ENCODE measurements around the gene RFX2.

Gene RFX2

DNA sequence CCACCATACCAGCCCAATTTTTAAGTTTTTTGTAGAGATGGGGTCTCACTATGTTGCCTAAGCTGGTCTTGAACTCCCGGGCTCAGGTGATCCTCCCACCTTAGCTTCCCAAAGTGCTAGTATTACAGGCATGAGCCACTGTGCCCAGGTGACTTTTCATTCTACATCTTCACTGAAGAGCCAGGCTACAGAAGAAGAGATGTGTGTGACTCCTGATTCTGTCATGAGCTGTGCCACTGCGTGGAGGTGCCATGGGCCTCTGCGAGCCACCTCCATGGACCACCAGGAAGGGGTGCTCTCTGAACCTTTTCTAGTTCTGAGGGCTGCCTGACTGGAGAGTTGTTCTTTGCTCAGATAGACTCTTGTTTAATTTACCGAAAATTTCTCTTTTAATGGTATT lies 75.8 kb downstream of the RFX2 start:
- no peak overlapping the region for H3K27ac ChIP-seq
- peaks cover 3 to 29% (median 21%) of the 10 kb centered on the region in 3 donors for H3K36me3 ChIP-seq
- peaks cover 0 to 2% (median 0%) of the 10 kb centered on the region in 3 donors for H3K9me3 ChIP-seq
- DNase-seq, result peak in 1 of 2 donors; percentile 13
- TF ChIP-seq, protein P1, sequence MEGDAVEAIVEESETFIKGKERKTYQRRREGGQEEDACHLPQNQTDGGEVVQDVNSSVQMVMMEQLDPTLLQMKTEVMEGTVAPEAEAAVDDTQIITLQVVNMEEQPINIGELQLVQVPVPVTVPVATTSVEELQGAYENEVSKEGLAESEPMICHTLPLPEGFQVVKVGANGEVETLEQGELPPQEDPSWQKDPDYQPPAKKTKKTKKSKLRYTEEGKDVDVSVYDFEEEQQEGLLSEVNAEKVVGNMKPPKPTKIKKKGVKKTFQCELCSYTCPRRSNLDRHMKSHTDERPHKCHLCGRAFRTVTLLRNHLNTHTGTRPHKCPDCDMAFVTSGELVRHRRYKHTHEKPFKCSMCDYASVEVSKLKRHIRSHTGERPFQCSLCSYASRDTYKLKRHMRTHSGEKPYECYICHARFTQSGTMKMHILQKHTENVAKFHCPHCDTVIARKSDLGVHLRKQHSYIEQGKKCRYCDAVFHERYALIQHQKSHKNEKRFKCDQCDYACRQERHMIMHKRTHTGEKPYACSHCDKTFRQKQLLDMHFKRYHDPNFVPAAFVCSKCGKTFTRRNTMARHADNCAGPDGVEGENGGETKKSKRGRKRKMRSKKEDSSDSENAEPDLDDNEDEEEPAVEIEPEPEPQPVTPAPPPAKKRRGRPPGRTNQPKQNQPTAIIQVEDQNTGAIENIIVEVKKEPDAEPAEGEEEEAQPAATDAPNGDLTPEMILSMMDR (IDR thresholded peaks at IDR 0.05), result no peak
- intact Hi-C loops (cut with DNase I; ENCODE audit: low total_unique reads), result no loop called here
- no peaks in the 10 kb centered on the region for H3K27me3 ChIP-seq
- H3K4me3 ChIP-seq, result no peak overlapping the region
- no peaks in the 10 kb centered on the region for H3K4me1 ChIP-seq

DNA sequence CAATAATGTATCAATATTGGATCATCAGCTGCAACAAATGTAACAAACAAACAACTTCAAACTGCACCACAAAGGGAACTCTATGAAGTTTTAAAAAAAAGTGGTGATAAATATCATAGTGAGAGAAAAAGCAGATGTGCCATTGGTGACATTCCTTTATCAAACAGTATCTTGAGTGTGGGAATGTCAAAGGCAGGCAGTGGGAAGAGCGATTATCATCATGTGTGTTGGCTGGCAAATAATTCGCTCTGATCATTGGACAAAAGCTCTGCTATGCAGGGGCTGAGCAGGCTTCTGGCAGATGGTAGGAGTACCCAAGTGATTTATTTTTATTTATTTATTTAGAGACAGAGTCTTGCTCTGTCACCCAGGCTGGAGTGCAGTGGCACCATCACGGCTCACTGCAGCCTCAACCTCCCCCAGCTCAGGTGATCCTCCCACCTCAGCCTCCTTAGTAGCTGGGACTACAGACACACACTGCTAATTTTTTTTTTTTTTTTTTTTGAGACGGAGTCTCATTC lies 76.5 kb downstream of the RFX2 start:
- Histone ChIP-seq H3K4me3 (no peak overlapping the region), H3K27me3 (no peaks in the 10 kb centered on the region), H3K4me1 (no peaks in the 10 kb centered on the region), H3K36me3 (peaks cover 0 to 22% (median 22%) of the 10 kb centered on the region in 3 donors), H3K27ac (no peak overlapping the region), H3K9me3 (peaks cover 0 to 2% (median 0%) of the 10 kb centered on the region in 3 donors)
- intact Hi-C loops (cut with DNase I; ENCODE audit: low total_unique reads), result no loop called here
- DNase-seq, result no peak
- TF ChIP-seq, protein P1 (IDR thresholded peaks at IDR 0.05), result no peak

DNA sequence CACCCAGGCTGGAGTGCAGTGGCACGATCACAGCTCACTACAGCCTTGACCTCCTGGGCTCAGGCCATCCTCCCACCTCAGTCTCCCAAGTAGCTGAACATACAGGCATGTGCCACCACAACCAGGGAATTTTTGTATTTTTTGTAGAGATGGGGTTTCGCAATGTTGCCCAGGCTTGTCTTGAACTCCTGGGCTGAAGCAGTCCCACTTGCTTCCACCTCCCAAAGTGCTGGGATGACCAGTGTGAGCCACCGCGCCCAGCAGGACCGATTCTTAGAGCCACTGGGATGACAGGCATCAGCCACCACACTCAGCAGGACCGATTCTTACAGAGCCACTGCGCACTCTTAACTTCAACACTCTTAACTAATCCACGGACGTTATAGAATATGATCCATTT lies 77.5 kb downstream of the RFX2 start:
- Histone ChIP-seq H3K4me3 (no peak overlapping the region), H3K27me3 (no peaks in the 10 kb centered on the region), H3K4me1 (no peaks in the 10 kb centered on the region), H3K9me3 (peaks cover 0 to 2% (median 0%) of the 10 kb centered on the region in 3 donors), H3K36me3 (peaks cover 0 to 24% (median 17%) of the 10 kb centered on the region in 3 donors), H3K27ac (no peak overlapping the region)
- TF ChIP-seq, protein P1 (IDR thresholded peaks at IDR 0.05), result no peak
- DNase-seq, result peak in 1 of 2 donors; percentile 38
- intact Hi-C loops (cut with DNase I; ENCODE audit: low total_unique reads), result no loop called here

DNA sequence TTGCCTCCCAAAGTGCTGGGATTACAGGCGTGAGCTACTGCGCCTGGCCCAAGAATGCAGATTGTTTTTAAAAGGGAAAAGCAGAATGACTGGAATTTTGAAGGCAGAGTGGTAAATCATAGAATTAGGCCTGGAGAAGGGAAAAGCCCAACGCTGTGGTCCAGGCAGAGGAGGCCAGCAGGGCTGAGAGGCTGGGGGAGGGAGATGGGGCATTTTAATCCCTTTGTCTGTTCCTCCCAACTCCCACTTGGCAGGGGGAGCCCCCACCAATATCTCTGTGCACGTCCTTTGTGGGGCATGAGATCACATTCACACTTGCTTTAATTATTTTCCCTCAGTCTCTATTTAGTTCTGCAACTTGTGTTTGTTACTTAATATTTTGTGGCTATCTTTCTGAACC lies 77.9 kb downstream of the RFX2 start:
- peaks cover 0 to 1% (median 0%) of the 10 kb centered on the region in 3 donors for H3K9me3 ChIP-seq
- H3K36me3 ChIP-seq, result peaks cover 0 to 19% (median 19%) of the 10 kb centered on the region in 3 donors
- no peak overlapping the region for H3K4me3 ChIP-seq
- no peaks in the 10 kb centered on the region for H3K4me1 ChIP-seq
- DNase-seq, result peak in 1 of 2 donors; percentile 27
- no peak overlapping the region for H3K27ac ChIP-seq
- TF ChIP-seq, protein P1 (IDR thresholded peaks at IDR 0.05), result no peak
- intact Hi-C loops (cut with DNase I; ENCODE audit: low total_unique reads), result no loop called here
- H3K27me3 ChIP-seq, result no peaks in the 10 kb centered on the region

DNA sequence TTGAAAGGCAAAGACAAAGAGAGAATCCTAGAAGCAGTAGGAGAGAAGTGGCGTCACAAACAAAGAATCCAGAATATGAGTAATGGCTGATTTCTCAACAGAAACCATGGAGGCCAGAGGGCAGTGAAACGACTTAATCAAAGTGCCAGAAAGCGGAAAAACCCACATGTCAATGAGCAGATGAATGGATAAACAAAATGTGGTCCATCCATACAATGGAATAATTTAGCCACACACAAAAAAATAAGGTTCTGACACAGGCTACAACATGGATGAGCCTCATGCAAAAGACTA lies 80.1 kb downstream of the RFX2 start:
- Histone ChIP-seq H3K27me3 (no peaks in the 10 kb centered on the region), H3K27ac (no peak overlapping the region), H3K4me1 (no peaks in the 10 kb centered on the region), H3K9me3 (no peaks in the 10 kb centered on the region), H3K4me3 (no peak overlapping the region), H3K36me3 (peaks cover 10 to 32% (median 22%) of the 10 kb centered on the region in 3 donors)
- DNase-seq, result no peak
- intact Hi-C loops (cut with DNase I; ENCODE audit: low total_unique reads), result no loop called here
- TF ChIP-seq, protein P1 (IDR thresholded peaks at IDR 0.05), result no peak

All from tibial artery (tissue), 4 donors.